HG03175 (cell line): Measurements from ENCODE around the gene AIPL1.

ENCODE experiments used
- ATAC-seq: cut with Tn5 transposase; IDR thresholded peaks from one replicate; pipeline ENCODE4 v1.9.1; 2021; ENCODE audit warnings: mild to moderate bottlenecking, moderate library complexity; ENCODE audit not compliant: unreplicated experiment

Gene AIPL1

DNA sequence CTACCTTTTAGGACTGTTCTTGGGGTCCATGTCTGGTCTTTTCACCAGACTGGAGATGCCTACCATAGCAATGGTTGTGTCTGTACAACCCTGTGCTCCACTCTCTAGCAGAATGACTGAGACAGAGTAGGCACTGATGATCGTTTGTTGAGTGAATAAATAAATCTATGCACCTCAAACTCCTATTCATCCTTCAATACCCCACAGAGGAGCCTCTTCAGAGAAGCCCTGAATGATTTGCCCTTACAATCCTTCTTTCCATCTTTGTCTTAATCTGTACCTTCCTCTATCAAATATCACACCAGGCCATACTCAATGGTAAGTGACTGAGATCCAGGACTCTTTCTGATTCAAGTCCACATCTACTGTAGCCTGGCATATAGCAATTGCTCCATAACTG, 32.6 kb upstream of the AIPL1 start:
- no peak for ATAC-seq

GRCh38 chr17:6465206-6466003, 30.5 kb upstream of the AIPL1 start:
- no peak for ATAC-seq

- ATAC-seq = no peak
These were observed 29.6 kb upstream of the AIPL1 start for GRCh38 chr17:6464446-6465041.

GRCh38 chr17:6463616-6464445, 28.9 kb upstream of the AIPL1 start:
- no peak for ATAC-seq

- no peak for ATAC-seq
These were observed 27.8 kb upstream of the AIPL1 start for GRCh38 chr17:6462692-6463091.

GRCh38 chr17:6461792-6462524, 27.0 kb upstream of the AIPL1 start:
- no peak for ATAC-seq

DNA sequence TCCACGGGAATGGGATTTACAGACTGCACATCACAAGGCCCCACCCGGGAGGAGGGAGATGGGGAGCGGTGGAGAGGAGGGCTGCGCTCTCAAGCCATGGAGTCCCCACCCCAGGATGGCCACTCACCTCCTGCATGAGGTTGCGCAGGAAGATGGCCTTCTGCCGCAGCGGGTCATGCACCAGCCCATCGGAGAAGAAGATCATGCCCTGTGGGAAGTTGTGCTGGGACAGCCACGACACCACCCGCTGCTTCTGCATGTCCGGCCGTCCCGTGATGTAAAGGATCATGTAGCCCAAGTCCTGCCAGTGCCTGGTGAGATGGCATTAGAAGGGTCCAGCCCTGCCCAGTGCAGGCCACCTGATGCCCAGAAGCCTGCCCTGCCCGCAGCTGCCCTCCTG, 26.3 kb upstream of the AIPL1 start:
- ATAC-seq = no peak

- no peak for ATAC-seq
These were observed 25.7 kb upstream of the AIPL1 start for GRCh38 chr17:6460531-6461161.

GRCh38 chr17:6458460-6458950, 23.6 kb upstream of the AIPL1 start:
- no peak for ATAC-seq

DNA sequence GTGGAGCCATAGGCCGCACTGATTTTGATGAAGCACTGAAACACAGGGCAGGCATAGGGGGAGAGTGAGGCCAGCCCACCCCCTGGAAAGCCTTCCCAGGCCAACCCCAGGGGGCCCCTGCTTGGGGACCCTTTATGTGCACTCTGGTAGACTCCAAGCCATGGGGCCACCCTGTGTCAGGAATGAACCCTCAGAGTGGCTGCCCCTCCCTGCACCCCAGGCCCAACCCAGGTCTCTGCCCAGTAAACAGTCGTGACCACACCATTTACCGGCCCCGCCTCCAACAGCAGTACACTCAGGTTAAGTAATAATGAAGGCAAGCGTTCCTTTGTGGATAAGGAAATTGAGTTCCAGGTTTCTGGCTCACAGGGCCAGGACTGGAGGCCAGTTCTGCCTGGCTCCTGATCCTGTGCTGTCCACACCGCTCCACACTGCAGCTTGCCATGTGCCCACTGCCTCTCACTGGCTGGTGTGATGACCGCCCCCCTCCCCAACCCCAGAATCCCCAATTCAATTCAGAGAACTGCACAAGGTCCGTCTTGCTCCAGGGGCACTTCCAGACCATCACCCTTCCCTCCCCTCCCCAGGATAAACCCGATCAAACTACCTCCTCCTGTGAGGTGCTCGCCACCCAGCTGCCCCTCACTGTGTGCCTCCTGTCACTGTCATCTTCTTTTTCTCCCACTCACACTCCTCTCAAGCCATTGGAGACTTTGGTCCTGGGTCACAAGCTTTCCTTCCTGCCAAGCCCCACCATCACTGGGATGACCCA, 23.0 kb upstream of the AIPL1 start:
- no peak for ATAC-seq

GRCh38 chr17:6456914-6457687, 22.2 kb upstream of the AIPL1 start:
- no peak for ATAC-seq

GRCh38 chr17:6456321-6456720, 21.4 kb upstream of the AIPL1 start:
- ATAC-seq = no peak

DNA sequence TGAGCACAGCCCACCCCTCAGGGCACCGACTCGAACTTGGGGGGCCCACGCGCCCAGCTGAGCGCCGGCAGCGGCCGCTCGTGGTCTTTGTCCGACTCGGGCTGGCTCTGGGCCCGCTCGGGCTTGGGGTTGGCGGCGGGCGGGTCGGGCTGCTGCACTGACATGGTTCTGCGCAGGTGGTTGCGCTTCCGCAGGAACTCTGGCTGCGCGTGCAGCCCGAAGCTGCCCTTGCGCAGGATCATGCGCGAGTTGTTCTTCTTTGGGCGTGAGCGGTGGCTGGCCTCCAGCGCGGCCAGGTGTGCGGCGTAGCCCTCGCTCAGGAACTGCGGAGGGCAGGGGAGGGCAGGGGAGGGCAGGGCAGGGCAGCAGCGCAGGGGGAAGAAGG, 20.4 kb upstream of the AIPL1 start:
- ATAC-seq = no peak

GRCh38 chr17:6454495-6455320, 19.8 kb upstream of the AIPL1 start:
- ATAC-seq = no peak

GRCh38 chr17:6453279-6454024, 18.5 kb upstream of the AIPL1 start:
- no peak for ATAC-seq

DNA sequence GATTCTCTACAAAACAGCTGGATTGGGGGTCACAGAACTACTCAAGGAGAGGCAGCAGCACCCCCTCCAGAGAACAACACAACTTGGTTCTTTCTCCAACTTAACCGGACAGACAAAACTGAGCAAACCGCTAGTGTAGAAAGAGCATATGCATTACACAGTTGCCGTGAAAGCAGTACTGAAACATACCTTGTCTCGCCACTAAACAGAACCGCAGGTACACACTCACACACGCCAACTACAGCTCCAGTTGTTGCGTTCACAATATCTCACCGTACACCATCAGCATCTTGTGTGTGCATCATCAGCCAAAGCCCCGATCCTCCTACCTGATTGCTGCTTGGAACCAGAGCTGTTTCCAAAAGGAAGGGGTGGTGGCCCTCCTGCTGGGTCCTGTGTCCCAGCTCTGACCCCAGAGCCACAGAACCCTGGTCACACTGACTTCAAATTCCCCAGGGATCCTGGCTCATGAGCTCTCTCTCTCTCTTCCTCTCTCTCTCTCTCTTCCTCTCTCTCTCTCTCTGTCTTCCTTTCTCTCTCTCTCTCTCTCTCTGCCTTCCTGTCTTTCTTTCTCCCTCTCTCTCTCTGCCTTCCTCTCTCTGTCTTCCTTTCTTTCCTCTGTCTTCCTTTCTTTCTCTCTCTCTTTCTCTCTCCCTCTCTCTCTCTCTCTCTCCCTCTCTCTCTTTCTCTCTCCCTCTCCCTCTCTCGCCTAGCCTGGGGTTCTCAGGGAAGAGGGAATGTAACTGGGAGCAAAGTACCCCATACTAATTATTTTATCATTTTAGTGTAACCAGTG, 17.7 kb upstream of the AIPL1 start:
- no peak for ATAC-seq
